ENCODE data around the gene MYD88.
"Not testable (repeated sequence)": the region's sequence is repeated elsewhere in the genome, so short reads cannot be mapped to it uniquely, and the experiment has no call there.

The MYD88 gene

GRCh38 chr3:38130631-38131065 lies 7.8 kb upstream of the MYD88 start:
- H3K27ac Mint-ChIP-seq: peak overlapping the region; percentile 73
- H3K27me3 Mint-ChIP-seq: no peaks in the 10 kb centered on the region
- H3K4me3 Mint-ChIP-seq: no peak overlapping the region
- H3K4me1 Mint-ChIP-seq: peaks cover 30% of the 10 kb centered on the region
- no peaks in the 10 kb centered on the region for H3K9me3 Mint-ChIP-seq
- peaks cover 1% of the 10 kb centered on the region for H3K36me3 Mint-ChIP-seq

- H3K4me1 Mint-ChIP-seq: peaks cover 38% of the 10 kb centered on the region
- no peaks in the 10 kb centered on the region for H3K27me3 Mint-ChIP-seq
- no peak overlapping the region for H3K4me3 Mint-ChIP-seq
- no peaks in the 10 kb centered on the region for H3K9me3 Mint-ChIP-seq
- peak overlapping the region; percentile 68 for H3K27ac Mint-ChIP-seq
- peaks cover 1% of the 10 kb centered on the region for H3K36me3 Mint-ChIP-seq
These were observed 6.7 kb upstream of the MYD88 start for GRCh38 chr3:38131621-38132369.

GRCh38 chr3:38133209-38133556 lies 5.3 kb upstream of the MYD88 start:
- H3K9me3 Mint-ChIP-seq: no peaks in the 10 kb centered on the region
- H3K36me3 Mint-ChIP-seq: peaks cover 1% of the 10 kb centered on the region
- no peak overlapping the region for H3K4me3 Mint-ChIP-seq
- H3K4me1 Mint-ChIP-seq: peaks cover 50% of the 10 kb centered on the region
- H3K27me3 Mint-ChIP-seq: no peaks in the 10 kb centered on the region
- H3K27ac Mint-ChIP-seq: peak overlapping the region; percentile 24

DNA sequence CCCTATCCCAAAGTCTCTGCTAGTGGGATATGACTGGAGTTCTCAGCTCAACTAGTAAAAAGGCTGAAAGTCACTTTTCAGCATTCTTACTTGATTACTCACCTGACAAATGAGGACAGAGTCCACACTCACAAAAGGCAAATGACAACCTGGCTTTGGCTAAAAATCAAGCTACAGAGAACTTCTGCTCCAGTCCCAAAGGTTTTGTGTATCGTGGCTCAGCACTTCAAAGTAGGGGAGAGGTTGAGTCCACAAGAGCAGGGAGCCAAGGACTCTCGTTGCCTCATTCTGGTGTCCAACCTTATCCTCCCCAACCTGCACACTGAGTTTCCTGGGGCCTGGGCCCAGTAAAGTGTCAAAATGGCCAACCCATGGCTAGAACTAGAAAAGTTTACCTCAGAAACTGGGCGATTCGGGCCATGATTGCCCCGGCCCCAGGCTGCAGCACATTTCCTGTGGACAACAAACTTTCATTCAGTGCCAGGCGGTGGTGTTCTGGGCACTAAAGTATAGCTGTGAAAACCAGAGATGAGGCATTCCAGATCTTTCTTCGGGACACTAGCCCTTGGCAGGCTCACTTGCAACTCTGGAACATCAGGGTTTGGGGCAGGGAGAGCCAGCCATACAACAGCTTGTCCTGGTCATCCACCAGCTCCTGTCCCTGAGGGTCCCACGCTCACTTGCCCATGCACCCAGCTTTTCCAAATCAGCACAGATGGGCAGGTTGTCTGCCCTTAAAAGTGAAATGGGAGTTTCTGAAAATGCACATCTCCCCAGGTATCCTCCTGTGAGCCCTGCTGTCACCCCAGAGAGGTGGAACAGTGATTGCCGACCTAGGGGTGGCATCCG lies 4.7 kb upstream of the MYD88 start:
- peak overlapping the region; percentile 56 for H3K27ac Mint-ChIP-seq
- no peak overlapping the region for H3K4me3 Mint-ChIP-seq
- peaks cover 1% of the 10 kb centered on the region for H3K36me3 Mint-ChIP-seq
- no peaks in the 10 kb centered on the region for H3K9me3 Mint-ChIP-seq
- peaks cover 54% of the 10 kb centered on the region for H3K4me1 Mint-ChIP-seq
- H3K27me3 Mint-ChIP-seq: no peaks in the 10 kb centered on the region

DNA sequence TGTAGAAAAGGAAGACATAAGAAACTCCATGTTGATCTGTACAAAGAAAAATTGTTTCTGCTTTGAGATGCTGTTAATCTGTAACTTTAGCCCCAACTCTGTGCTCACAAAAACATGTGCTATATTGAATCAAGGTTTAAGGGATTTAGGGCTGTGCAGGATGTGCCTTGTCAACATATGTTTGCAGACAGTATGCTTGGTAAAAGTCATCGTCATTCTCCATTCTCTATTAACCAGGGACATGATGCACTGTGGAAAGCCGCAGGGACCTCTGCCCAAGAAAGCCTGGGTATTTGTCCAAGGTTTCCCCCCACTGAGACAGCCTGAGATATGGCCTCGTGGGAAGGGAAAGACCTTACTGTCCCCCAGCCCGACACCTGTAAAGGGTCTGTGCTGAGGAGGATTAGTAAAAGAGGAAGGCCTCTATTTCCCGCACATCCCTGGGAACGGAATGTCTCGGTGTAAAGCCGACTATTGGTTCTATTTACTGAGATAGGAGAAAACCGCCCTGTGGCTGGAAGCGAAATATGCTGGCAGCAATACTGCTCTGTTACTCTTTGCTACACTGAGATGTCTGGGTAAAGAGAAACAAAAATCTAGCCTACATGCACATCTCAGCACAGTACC lies 3.8 kb upstream of the MYD88 start:
- H3K4me3 Mint-ChIP-seq, H3K27me3 Mint-ChIP-seq, H3K9me3 Mint-ChIP-seq, H3K36me3 Mint-ChIP-seq: not testable (repeated sequence)
- Mint-ChIP-seq H3K4me1 (peaks cover 58% of the 10 kb centered on the region), H3K27ac (peak overlapping the region; percentile 75)

DNA sequence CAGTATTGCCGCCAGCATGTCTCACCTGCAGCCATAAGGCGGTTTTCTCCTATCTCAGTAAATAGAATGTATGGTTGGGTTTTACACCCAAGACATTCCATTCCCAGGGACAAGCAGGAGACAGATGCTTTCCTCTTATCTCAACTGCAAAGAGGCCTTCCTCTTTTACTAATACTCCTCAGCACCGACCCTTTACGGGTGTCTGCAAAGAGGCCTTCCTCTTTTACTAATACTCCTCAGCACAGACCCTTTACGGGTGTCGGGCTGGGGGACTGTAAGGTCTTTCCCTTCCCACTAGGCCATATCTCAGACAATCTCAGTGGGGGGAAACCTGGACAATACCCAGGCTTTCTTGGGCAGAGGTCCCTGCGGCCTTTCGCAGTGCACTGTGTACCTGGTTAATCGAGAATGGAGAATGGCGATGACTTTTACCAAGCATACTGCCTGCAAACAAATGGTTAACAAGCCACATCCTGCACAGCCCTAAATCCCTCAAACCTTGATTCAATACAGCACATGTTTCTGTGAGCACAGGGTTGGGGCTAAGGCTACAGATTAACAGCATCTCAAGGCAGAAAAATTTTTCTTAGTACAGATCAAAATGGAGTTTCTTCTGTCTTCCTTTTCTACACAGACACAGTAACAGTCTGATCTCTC lies 2.7 kb upstream of the MYD88 start:
- not testable (repeated sequence) for H3K36me3 Mint-ChIP-seq, H3K9me3 Mint-ChIP-seq, H3K27me3 Mint-ChIP-seq
- peak overlapping the region; percentile 89 for H3K4me3 Mint-ChIP-seq
- H3K4me1 Mint-ChIP-seq: peaks cover 65% of the 10 kb centered on the region
- H3K27ac Mint-ChIP-seq: peak overlapping the region; percentile 87

- Mint-ChIP-seq H3K4me1 (peaks cover 70% of the 10 kb centered on the region), H3K4me3 (peak overlapping the region; percentile 89), H3K27me3 (no peaks in the 10 kb centered on the region), H3K9me3 (no peaks in the 10 kb centered on the region), H3K36me3 (no peaks in the 10 kb centered on the region), H3K27ac (peak overlapping the region; percentile 87)
These were observed 2.1 kb upstream of the MYD88 start for GRCh38 chr3:38136393-38136776.

DNA sequence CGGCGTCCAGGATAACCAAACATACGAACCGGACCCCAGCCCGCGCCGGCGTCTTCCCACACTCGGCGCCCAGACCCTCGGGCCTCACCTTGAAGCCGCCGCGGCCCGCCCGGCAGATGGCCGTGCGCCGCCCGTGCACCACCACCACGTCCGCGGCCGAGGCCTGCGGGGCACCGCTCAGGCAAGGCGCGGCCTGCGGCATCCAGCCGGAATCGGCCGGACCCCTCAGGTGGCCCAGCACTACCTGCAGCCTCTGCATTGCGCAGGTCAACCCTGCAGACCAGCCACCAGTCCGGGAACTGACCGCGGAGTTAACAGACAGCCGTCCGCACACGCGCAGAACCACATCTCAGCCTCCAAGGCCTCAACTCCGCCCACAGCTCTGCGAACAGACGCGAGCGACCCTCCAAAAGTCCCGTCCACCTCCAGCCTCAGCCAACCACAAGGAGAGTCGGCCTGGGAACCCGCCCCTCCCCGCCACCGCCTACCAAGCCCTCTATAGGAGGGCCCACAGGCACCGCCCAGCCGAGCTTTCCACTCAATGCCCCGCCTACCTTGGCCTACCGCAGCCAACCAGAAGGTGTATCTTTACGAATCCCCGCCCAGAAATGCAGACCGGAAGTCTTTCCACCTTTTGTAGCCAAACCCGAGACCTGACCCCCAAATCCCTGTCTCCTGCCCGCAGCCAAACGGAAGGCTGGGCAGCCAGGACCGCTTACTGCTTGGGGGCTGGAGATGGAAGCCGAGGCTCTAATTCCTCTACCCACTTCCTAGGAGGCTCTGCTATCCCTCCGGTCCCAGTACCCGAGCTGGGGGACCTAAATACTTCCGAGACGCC lies 1.5 kb upstream of the MYD88 start, which contains the start of gene ACAA1:
Gene ACAA1, minus strand, starts transcription at position 351 of the 838 bp plus-strand sequence. Its CDS starts 92 bp downstream, at position 259.
- H3K4me3 Mint-ChIP-seq: peak within 1 kb of the TSS; percentile 89
- no peaks in the 10 kb centered on the region for H3K27me3 Mint-ChIP-seq
- H3K9me3 Mint-ChIP-seq: no peaks in the 10 kb centered on the region
- peaks cover 3% of the 10 kb centered on the region for H3K36me3 Mint-ChIP-seq
- peak within 1 kb of the TSS; percentile 93 for H3K27ac Mint-ChIP-seq
- H3K4me1 Mint-ChIP-seq: peaks cover 74% of the 10 kb centered on the region

DNA sequence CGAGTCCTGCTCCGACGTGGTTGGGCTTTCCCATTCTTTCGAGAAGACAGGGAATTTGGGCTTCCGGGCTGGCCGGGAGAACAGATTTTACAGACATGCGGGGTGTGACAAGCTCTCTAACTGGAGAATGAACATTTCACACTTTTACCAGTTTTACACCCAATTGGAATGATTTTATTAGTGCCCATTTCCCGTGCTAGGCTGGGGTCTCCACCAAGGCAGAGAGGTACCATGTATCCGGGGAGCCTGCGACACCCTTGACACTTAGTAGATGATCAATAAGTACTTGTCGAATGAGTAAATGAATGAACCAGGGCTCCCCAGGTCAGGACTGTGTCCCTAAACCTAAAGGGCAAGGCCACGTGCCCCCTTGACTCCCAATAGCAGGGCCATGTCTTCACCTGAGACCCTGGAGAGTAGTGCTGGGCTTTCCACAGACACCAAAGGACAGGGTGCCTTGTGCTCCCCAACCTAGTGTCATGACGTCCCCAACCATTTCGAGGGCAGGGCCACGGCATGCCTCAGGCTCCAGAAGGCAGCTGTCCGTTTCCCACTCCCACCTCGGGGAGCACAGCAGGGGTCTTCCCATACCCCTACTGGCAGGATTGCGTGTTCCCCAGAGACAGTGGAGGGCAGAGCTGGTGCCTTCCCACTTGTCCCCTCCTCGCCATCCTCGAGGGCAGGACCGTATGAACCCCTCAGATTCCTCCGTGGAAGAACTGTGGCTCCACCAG lies 679 bp upstream of the MYD88 start:
- Mint-ChIP-seq H3K27ac (peak overlapping the region; percentile 93), H3K4me3 (peak overlapping the region; percentile 89), H3K9me3 (no peaks in the 10 kb centered on the region), H3K4me1 (peaks cover 72% of the 10 kb centered on the region), H3K27me3 (no peaks in the 10 kb centered on the region), H3K36me3 (peaks cover 6% of the 10 kb centered on the region)

DNA sequence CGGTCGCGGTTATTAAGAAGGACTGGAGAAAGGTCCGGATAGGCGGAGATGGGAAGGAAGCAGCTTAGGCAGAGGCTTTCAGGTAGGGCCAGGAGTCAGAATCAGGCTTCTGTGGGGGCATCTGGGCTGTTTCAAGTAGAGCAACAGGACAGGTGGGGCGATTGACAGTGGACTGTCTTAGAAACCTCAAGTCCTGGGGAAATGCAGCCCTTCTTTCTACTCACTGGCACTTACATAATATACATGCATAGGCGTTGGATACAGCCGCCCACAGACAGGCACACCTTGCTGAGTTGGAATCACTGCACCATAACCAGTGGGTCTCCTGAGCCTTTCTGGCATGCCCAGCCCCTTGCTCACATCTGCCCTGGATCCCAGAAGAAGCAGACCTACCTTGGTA lies 730 bp downstream of the MYD88 start:
- Mint-ChIP-seq H3K9me3 (no peaks in the 10 kb centered on the region), H3K4me3 (peak overlapping the region; percentile 89), H3K4me1 (peaks cover 60% of the 10 kb centered on the region), H3K27me3 (no peaks in the 10 kb centered on the region), H3K27ac (peak overlapping the region; percentile 93), H3K36me3 (peaks cover 6% of the 10 kb centered on the region)

GRCh38 chr3:38139652-38140051 lies 1.2 kb downstream of the MYD88 start:
- H3K4me1 Mint-ChIP-seq: peaks cover 56% of the 10 kb centered on the region
- H3K4me3 Mint-ChIP-seq: peak overlapping the region; percentile 89
- no peaks in the 10 kb centered on the region for H3K27me3 Mint-ChIP-seq
- H3K36me3 Mint-ChIP-seq: peaks cover 6% of the 10 kb centered on the region
- no peaks in the 10 kb centered on the region for H3K9me3 Mint-ChIP-seq
- peak overlapping the region; percentile 93 for H3K27ac Mint-ChIP-seq

GRCh38 chr3:38140326-38141172 lies 2.1 kb downstream of the MYD88 start:
- Mint-ChIP-seq H3K27ac (peak overlapping the region; percentile 12), H3K4me3 (peak overlapping the region; percentile 89), H3K4me1 (peaks cover 49% of the 10 kb centered on the region)

DNA sequence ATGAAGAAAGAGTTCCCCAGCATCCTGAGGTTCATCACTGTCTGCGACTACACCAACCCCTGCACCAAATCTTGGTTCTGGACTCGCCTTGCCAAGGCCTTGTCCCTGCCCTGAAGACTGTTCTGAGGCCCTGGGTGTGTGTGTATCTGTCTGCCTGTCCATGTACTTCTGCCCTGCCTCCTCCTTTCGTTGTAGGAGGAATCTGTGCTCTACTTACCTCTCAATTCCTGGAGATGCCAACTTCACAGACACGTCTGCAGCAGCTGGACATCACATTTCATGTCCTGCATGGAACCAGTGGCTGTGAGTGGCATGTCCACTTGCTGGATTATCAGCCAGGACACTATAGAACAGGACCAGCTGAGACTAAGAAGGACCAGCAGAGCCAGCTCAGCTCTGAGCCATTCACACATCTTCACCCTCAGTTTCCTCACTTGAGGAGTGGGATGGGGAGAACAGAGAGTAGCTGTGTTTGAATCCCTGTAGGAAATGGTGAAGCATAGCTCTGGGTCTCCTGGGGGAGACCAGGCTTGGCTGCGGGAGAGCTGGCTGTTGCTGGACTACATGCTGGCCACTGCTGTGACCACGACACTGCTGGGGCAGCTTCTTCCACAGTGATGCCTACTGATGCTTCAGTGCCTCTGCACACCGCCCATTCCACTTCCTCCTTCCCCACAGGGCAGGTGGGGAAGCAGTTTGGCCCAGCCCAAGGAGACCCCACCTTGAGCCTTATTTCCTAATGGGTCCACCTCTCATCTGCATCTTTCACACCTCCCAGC lies 2.9 kb downstream of the MYD88 start:
- peaks cover 41% of the 10 kb centered on the region for H3K4me1 Mint-ChIP-seq
- peak overlapping the region; percentile 82 for H3K27ac Mint-ChIP-seq

More at GRCh38 chr3:38140326-38141172, 2.1 kb downstream of the MYD88 start:
- Mint-ChIP-seq H3K9me3 (no peaks in the 10 kb centered on the region), H3K27me3 (no peaks in the 10 kb centered on the region), H3K36me3 (peaks cover 6% of the 10 kb centered on the region)

More for the DNA sequence above, 2.9 kb downstream of the MYD88 start:
- no peaks in the 10 kb centered on the region for H3K27me3 Mint-ChIP-seq
- peaks cover 3% of the 10 kb centered on the region for H3K9me3 Mint-ChIP-seq
- peaks cover 8% of the 10 kb centered on the region for H3K36me3 Mint-ChIP-seq
- peak overlapping the region; percentile 39 for H3K4me3 Mint-ChIP-seq
